Measurements from ENCODE around the gene VWF. TPM values are rescaled to one million over a fixed set of nuclear protein-coding genes. Genes with fewer than 3 reads are reported as not detected.
A peak's percentile ranks its signal among the peaks of the same experiment; 100 is the strongest.

Gene VWF
- total and polyA plus RNA-seq, 2 of the 4 experiments (the other 2 are of a cell fraction), result under 0.01 to 0.09 TPM

GRCh38 chr12:6076776-6077691, 47.4 kb downstream of the VWF start:
- no peak overlapping the region for H3K18ac ChIP-seq (ENCODE audit: low read depth, low read length)
- no peak overlapping the region for H3K14ac ChIP-seq (replicated peaks; ENCODE audit: low read depth, low read length)
- no peak overlapping the region for H2BK120ac ChIP-seq (ENCODE audit: low read depth, low read length)
- no peak for DNase-seq
- H3K9me3 ChIP-seq (ENCODE audit: control insufficient read depth, insufficient read depth, low read length), result no peaks in the 10 kb centered on the region
- no peak overlapping the region for H3K4me2 ChIP-seq (ENCODE audit: low read depth, low read length)
- H2AK9ac ChIP-seq (replicated peaks; ENCODE audit: low read depth, low read length, poor library complexity), result no peak overlapping the region
- in situ Hi-C loops (cut with MboI; ENCODE audit: low sequenced_read_pairs) (no loop called here), intact Hi-C loops (cut with micrococcal nuclease) (no loop called here), dilution Hi-C loops (cut with HindIII; ENCODE audit: low sequenced_read_pairs, unreplicated experiment) (no loop called here)
- no peak overlapping the region for H2BK15ac ChIP-seq (ENCODE audit: low read depth, low read length)
- no peak overlapping the region for H3K9ac ChIP-seq (ENCODE audit: low read depth, low read length)
- H3K56ac ChIP-seq (ENCODE audit: extremely low read depth, insufficient read depth, low read length), result no peak overlapping the region
- peaks cover 12% of the 10 kb centered on the region for H3K9me1 ChIP-seq (ENCODE audit: insufficient read depth, low read length)
- H3K4me3 ChIP-seq (ENCODE audit: insufficient read depth, low read depth, low read length), result no peak overlapping the region
- no peak overlapping the region for H3K23ac ChIP-seq (ENCODE audit: low read depth, low read length)
- no peak overlapping the region for H2AFZ ChIP-seq (replicated peaks; ENCODE audit: low read length, poor library complexity)
- no peak overlapping the region for H2BK20ac ChIP-seq (ENCODE audit: low read depth, low read length)
- no peak overlapping the region for H3K4ac ChIP-seq (ENCODE audit: low read depth, low read length)
- 92% methylated on average over 15 of the region's 28 CpGs; no CpG with 5 or more reads in 1 of the 2 experiments for WGBS, 2 experiments (ENCODE audit: extremely low coverage in 2 of 2, insufficient read length in 1 of 2)
- 0 out of 2 replicates have a peak overlapping the region, but pooled peaks have one; percentile 2 for H2AK5ac ChIP-seq (ENCODE audit: low read depth, low read length)
- H2BK5ac ChIP-seq (ENCODE audit: low read depth, low read length, poor library complexity, severe bottlenecking), result no peak overlapping the region
- no peak overlapping the region for H4K8ac ChIP-seq (ENCODE audit: low read depth in 2 of 2, low read length in 2 of 2)
- no peak overlapping the region for H3K27ac ChIP-seq (ENCODE audit: insufficient read depth, low read length)
- no peak overlapping the region for H4K5ac ChIP-seq (ENCODE audit: low read depth, low read length)
- peaks cover 12% of the 10 kb centered on the region for H3K4me1 ChIP-seq (ENCODE audit: control insufficient read depth, insufficient read depth, low read length)
- no peak overlapping the region for H4K91ac ChIP-seq (ENCODE audit: insufficient read depth, low read depth, low read length)
- H3K79me1 ChIP-seq (ENCODE audit: low read depth in 1 of 2, low read length in 2 of 2), result no peaks in the 10 kb centered on the region
- CTCF ChIA-PET, result no interaction called here
- POLR2A ChIA-PET (ENCODE audit: unreplicated experiment), result interaction anchor here (0.6 kb wide), 1 partner anchor 457 kb away, joined by 9 read pairs; the partner anchor contains the start of gene GAPDH
- H3K36me3 ChIP-seq (ENCODE audit: control insufficient read depth, insufficient read depth, low read length), result no peaks in the 10 kb centered on the region
- H3K27me3 ChIP-seq (ENCODE audit: control insufficient read depth, insufficient read depth, low read length), result no peaks in the 10 kb centered on the region
- no peak for ATAC-seq (ENCODE audit: low read depth)
- BruUV-seq (replicated peaks), result no TSS peak
- no peaks in the 10 kb centered on the region for H4K20me1 ChIP-seq (ENCODE audit: insufficient read depth, low read length)
- TF ChIP-seq USF2 (IDR thresholded peaks at IDR 0.05; ENCODE audit: low read depth, low read length), result no peak
- TF ChIP-seq POLR2A (IDR thresholded peaks at IDR 0.05; ENCODE audit: low read depth, low read length), result no peak
- no peak for TF ChIP-seq MAFK (IDR thresholded peaks at IDR 0.05; ENCODE audit: low read depth, low read length)
- TF ChIP-seq SMC3 (IDR thresholded peaks at IDR 0.05; ENCODE audit: low read depth, low read length), result no peak
- TF ChIP-seq MAZ (IDR thresholded peaks at IDR 0.05; ENCODE audit: borderline replicate concordance, low read depth, low read length), result no peak
- no peak for TF ChIP-seq CEBPB (IDR thresholded peaks at IDR 0.05; ENCODE audit: low read depth, low read length)
- TF ChIP-seq, protein P1, sequence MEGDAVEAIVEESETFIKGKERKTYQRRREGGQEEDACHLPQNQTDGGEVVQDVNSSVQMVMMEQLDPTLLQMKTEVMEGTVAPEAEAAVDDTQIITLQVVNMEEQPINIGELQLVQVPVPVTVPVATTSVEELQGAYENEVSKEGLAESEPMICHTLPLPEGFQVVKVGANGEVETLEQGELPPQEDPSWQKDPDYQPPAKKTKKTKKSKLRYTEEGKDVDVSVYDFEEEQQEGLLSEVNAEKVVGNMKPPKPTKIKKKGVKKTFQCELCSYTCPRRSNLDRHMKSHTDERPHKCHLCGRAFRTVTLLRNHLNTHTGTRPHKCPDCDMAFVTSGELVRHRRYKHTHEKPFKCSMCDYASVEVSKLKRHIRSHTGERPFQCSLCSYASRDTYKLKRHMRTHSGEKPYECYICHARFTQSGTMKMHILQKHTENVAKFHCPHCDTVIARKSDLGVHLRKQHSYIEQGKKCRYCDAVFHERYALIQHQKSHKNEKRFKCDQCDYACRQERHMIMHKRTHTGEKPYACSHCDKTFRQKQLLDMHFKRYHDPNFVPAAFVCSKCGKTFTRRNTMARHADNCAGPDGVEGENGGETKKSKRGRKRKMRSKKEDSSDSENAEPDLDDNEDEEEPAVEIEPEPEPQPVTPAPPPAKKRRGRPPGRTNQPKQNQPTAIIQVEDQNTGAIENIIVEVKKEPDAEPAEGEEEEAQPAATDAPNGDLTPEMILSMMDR (conservative IDR thresholded peaks at IDR 0.05; ENCODE audit: low read depth, low read length), result no peak
- TF ChIP-seq BHLHE40 (IDR thresholded peaks at IDR 0.05; ENCODE audit: low read depth, low read length), result no peak
- TF ChIP-seq ELK1 (IDR thresholded peaks at IDR 0.05; ENCODE audit: borderline replicate concordance, low read depth, low read length), result no peak
- no peak for TF ChIP-seq RFX5 (IDR thresholded peaks at IDR 0.05; ENCODE audit: low read depth, low read length)
- TF ChIP-seq CHD1 (IDR thresholded peaks at IDR 0.05; ENCODE audit: low read depth, low read length), result no peak
- TF ChIP-seq RAD21 (IDR thresholded peaks at IDR 0.05; ENCODE audit: low read length), result no peak
- TF ChIP-seq NFE2L2 (IDR thresholded peaks at IDR 0.05; ENCODE audit: low read depth, low read length), result no peak
- no peak for TF ChIP-seq RCOR1 (IDR thresholded peaks at IDR 0.05; ENCODE audit: insufficient replicate concordance, low read length)
- TF ChIP-seq FOS (IDR thresholded peaks at IDR 0.05; ENCODE audit: low read depth, low read length), result no peak

All from IMR-90 (cell line).